ENCODE results near the gene ADAMTSL1. TPM values are rescaled to one million over a fixed set of nuclear protein-coding genes. Genes with fewer than 3 reads are reported as not detected.

ADAMTSL1 gene
- total RNA-seq, 1 donor from 2014 or later, result not detected

GRCh38 chr9:18700714-18701113 is 226.8 kb downstream of the ADAMTSL1 start:
- Mint-ChIP-seq H3K36me3 (ENCODE audit: low read depth) (no peaks in the 10 kb centered on the region), H3K27ac (no peak overlapping the region), H3K4me3 (ENCODE audit: low read depth) (no peak overlapping the region), H3K9me3 (peaks cover 7% of the 10 kb centered on the region), H3K4me1 (ENCODE audit: low read depth) (no peaks in the 10 kb centered on the region), H3K27me3 (ENCODE audit: low read depth) (no peaks in the 10 kb centered on the region)
- intact Hi-C loops (cut with micrococcal nuclease), result no loop called here
- no peak for DNase-seq (ENCODE audit: low spot score)

- Mint-ChIP-seq H3K4me3 (ENCODE audit: low read depth) (no peak overlapping the region), H3K4me1 (ENCODE audit: low read depth) (no peaks in the 10 kb centered on the region), H3K9me3 (no peaks in the 10 kb centered on the region), H3K27me3 (ENCODE audit: low read depth) (no peaks in the 10 kb centered on the region), H3K27ac (no peak overlapping the region), H3K36me3 (ENCODE audit: low read depth) (no peaks in the 10 kb centered on the region)
- intact Hi-C loops (cut with micrococcal nuclease), result no loop called here
- DNase-seq (ENCODE audit: low spot score), result no peak
Measured at GRCh38 chr9:18703151-18703900, 229.4 kb downstream of the ADAMTSL1 start.

- no peak for DNase-seq (ENCODE audit: low spot score)
- no peaks in the 10 kb centered on the region for H3K27me3 Mint-ChIP-seq (ENCODE audit: low read depth)
- no peak overlapping the region for H3K27ac Mint-ChIP-seq
- no peaks in the 10 kb centered on the region for H3K9me3 Mint-ChIP-seq
- no peak overlapping the region for H3K4me3 Mint-ChIP-seq (ENCODE audit: low read depth)
- H3K4me1 Mint-ChIP-seq (ENCODE audit: low read depth), result no peaks in the 10 kb centered on the region
- H3K36me3 Mint-ChIP-seq (ENCODE audit: low read depth), result no peaks in the 10 kb centered on the region
- intact Hi-C loops (cut with micrococcal nuclease), result no loop called here
Measured at GRCh38 chr9:18703901-18704379, 230.0 kb downstream of the ADAMTSL1 start.

- Mint-ChIP-seq H3K9me3 (no peaks in the 10 kb centered on the region), H3K27ac (no peak overlapping the region), H3K36me3 (ENCODE audit: low read depth) (no peaks in the 10 kb centered on the region), H3K4me3 (ENCODE audit: low read depth) (no peak overlapping the region), H3K27me3 (ENCODE audit: low read depth) (no peaks in the 10 kb centered on the region), H3K4me1 (ENCODE audit: low read depth) (no peaks in the 10 kb centered on the region)
- intact Hi-C loops (cut with micrococcal nuclease), result no loop called here
- no peak for DNase-seq (ENCODE audit: low spot score)
Measured at GRCh38 chr9:18705796-18706392, 231.9 kb downstream of the ADAMTSL1 start.

GRCh38 chr9:18706648-18707047 is 232.7 kb downstream of the ADAMTSL1 start:
- Mint-ChIP-seq H3K4me1 (ENCODE audit: low read depth) (no peaks in the 10 kb centered on the region), H3K4me3 (ENCODE audit: low read depth) (no peak overlapping the region), H3K36me3 (ENCODE audit: low read depth) (no peaks in the 10 kb centered on the region), H3K9me3 (no peaks in the 10 kb centered on the region), H3K27ac (no peak overlapping the region), H3K27me3 (ENCODE audit: low read depth) (no peaks in the 10 kb centered on the region)
- intact Hi-C loops (cut with micrococcal nuclease), result no loop called here
- DNase-seq (ENCODE audit: low spot score), result no peak

GRCh38 chr9:18707061-18707461 is 233.1 kb downstream of the ADAMTSL1 start:
- H3K36me3 Mint-ChIP-seq (ENCODE audit: low read depth), result no peaks in the 10 kb centered on the region
- intact Hi-C loops (cut with micrococcal nuclease), result no loop called here
- no peak for DNase-seq (ENCODE audit: low spot score)
- no peaks in the 10 kb centered on the region for H3K4me1 Mint-ChIP-seq (ENCODE audit: low read depth)
- no peak overlapping the region for H3K27ac Mint-ChIP-seq
- no peaks in the 10 kb centered on the region for H3K27me3 Mint-ChIP-seq (ENCODE audit: low read depth)
- no peak overlapping the region for H3K4me3 Mint-ChIP-seq (ENCODE audit: low read depth)
- H3K9me3 Mint-ChIP-seq, result no peaks in the 10 kb centered on the region

GRCh38 chr9:18707489-18708205 is 233.7 kb downstream of the ADAMTSL1 start:
- Mint-ChIP-seq H3K4me1 (ENCODE audit: low read depth) (no peaks in the 10 kb centered on the region), H3K4me3 (ENCODE audit: low read depth) (no peak overlapping the region), H3K36me3 (ENCODE audit: low read depth) (no peaks in the 10 kb centered on the region), H3K27me3 (ENCODE audit: low read depth) (no peaks in the 10 kb centered on the region), H3K9me3 (no peaks in the 10 kb centered on the region), H3K27ac (no peak overlapping the region)
- intact Hi-C loops (cut with micrococcal nuclease), result no loop called here
- DNase-seq (ENCODE audit: low spot score), result no peak

GRCh38 chr9:18708429-18708828 is 234.5 kb downstream of the ADAMTSL1 start:
- no peaks in the 10 kb centered on the region for H3K36me3 Mint-ChIP-seq (ENCODE audit: low read depth)
- H3K4me1 Mint-ChIP-seq (ENCODE audit: low read depth), result no peaks in the 10 kb centered on the region
- H3K4me3 Mint-ChIP-seq (ENCODE audit: low read depth), result no peak overlapping the region
- H3K27me3 Mint-ChIP-seq (ENCODE audit: low read depth), result no peaks in the 10 kb centered on the region
- H3K9me3 Mint-ChIP-seq, result no peaks in the 10 kb centered on the region
- H3K27ac Mint-ChIP-seq, result no peak overlapping the region
- DNase-seq (ENCODE audit: low spot score), result no peak
- intact Hi-C loops (cut with micrococcal nuclease), result no loop called here

- H3K4me3 Mint-ChIP-seq (ENCODE audit: low read depth), result no peak overlapping the region
- DNase-seq (ENCODE audit: low spot score), result no peak
- no peaks in the 10 kb centered on the region for H3K27me3 Mint-ChIP-seq (ENCODE audit: low read depth)
- no peaks in the 10 kb centered on the region for H3K9me3 Mint-ChIP-seq
- no peak overlapping the region for H3K27ac Mint-ChIP-seq
- intact Hi-C loops (cut with micrococcal nuclease), result no loop called here
- H3K36me3 Mint-ChIP-seq (ENCODE audit: low read depth), result no peaks in the 10 kb centered on the region
- H3K4me1 Mint-ChIP-seq (ENCODE audit: low read depth), result no peaks in the 10 kb centered on the region
Measured at GRCh38 chr9:18710065-18710464, 236.1 kb downstream of the ADAMTSL1 start.

GRCh38 chr9:18717759-18718158 is 243.8 kb downstream of the ADAMTSL1 start:
- DNase-seq (ENCODE audit: low spot score), result no peak
- intact Hi-C loops (cut with micrococcal nuclease), result no loop called here
- Mint-ChIP-seq H3K4me1 (ENCODE audit: low read depth) (no peaks in the 10 kb centered on the region), H3K36me3 (ENCODE audit: low read depth) (no peaks in the 10 kb centered on the region), H3K4me3 (ENCODE audit: low read depth) (no peak overlapping the region), H3K27me3 (ENCODE audit: low read depth) (no peaks in the 10 kb centered on the region), H3K27ac (no peak overlapping the region), H3K9me3 (no peaks in the 10 kb centered on the region)

GRCh38 chr9:18718393-18718792 is 244.4 kb downstream of the ADAMTSL1 start:
- H3K4me1 Mint-ChIP-seq (ENCODE audit: low read depth), result no peaks in the 10 kb centered on the region
- no peaks in the 10 kb centered on the region for H3K36me3 Mint-ChIP-seq (ENCODE audit: low read depth)
- no peak for DNase-seq (ENCODE audit: low spot score)
- H3K27me3 Mint-ChIP-seq (ENCODE audit: low read depth), result no peaks in the 10 kb centered on the region
- intact Hi-C loops (cut with micrococcal nuclease), result no loop called here
- H3K9me3 Mint-ChIP-seq, result no peaks in the 10 kb centered on the region
- no peak overlapping the region for H3K4me3 Mint-ChIP-seq (ENCODE audit: low read depth)
- H3K27ac Mint-ChIP-seq, result no peak overlapping the region

GRCh38 chr9:18718932-18719331 is 245.0 kb downstream of the ADAMTSL1 start:
- Mint-ChIP-seq H3K27me3 (ENCODE audit: low read depth) (no peaks in the 10 kb centered on the region), H3K27ac (no peak overlapping the region), H3K4me1 (ENCODE audit: low read depth) (no peaks in the 10 kb centered on the region), H3K36me3 (ENCODE audit: low read depth) (no peaks in the 10 kb centered on the region), H3K4me3 (ENCODE audit: low read depth) (no peak overlapping the region), H3K9me3 (no peaks in the 10 kb centered on the region)
- intact Hi-C loops (cut with micrococcal nuclease), result no loop called here
- DNase-seq (ENCODE audit: low spot score), result no peak

- H3K4me1 Mint-ChIP-seq (ENCODE audit: low read depth), result no peaks in the 10 kb centered on the region
Measured at GRCh38 chr9:18720691-18721090, 246.7 kb downstream of the ADAMTSL1 start.

More at GRCh38 chr9:18720691-18721090, 246.7 kb downstream of the ADAMTSL1 start:
- no peak for DNase-seq (ENCODE audit: low spot score)
- intact Hi-C loops (cut with micrococcal nuclease), result no loop called here
- H3K36me3 Mint-ChIP-seq (ENCODE audit: low read depth), result no peaks in the 10 kb centered on the region
- no peaks in the 10 kb centered on the region for H3K9me3 Mint-ChIP-seq
- no peak overlapping the region for H3K27ac Mint-ChIP-seq
- H3K4me3 Mint-ChIP-seq (ENCODE audit: low read depth), result no peak overlapping the region
- H3K27me3 Mint-ChIP-seq (ENCODE audit: low read depth), result no peaks in the 10 kb centered on the region
